Stomach (tissue), 9 donors: ENCODE data around the gene TOR4A. TPM values are rescaled to one million over a fixed set of nuclear protein-coding genes. Genes with fewer than 3 reads are reported as not detected.

Experiments
- DNase-seq, 2 donors: peaks; one replicate each; pipeline versions ENCODE4 v3.0.0 to v3.0.0-alpha.2; 2013 to 2019
- H3K27ac ChIP-seq, 5 donors: fragments of 200-600 bp in 4 of 5; sonication (generic) in 4 of 5; one replicate each; pipeline ENCODE4 v1.5.1; 2013 to 2019; ENCODE audit warnings: mild to moderate bottlenecking in 1 of 5, moderate library complexity in 1 of 5
- H3K27me3 ChIP-seq, 3 donors: fragments of 200-600 bp; sonication (generic); one replicate each; pipeline ENCODE4 v1.5.1; 2017 to 2019; ENCODE audit warnings: mixed run types in 1 of 3
- H3K36me3 ChIP-seq, 4 donors: fragments of 200-600 bp; sonication (generic); 1 replicate in 3 of 4; 2 replicates in 1 of 4; pipeline ENCODE4 v1.5.1; 2016 to 2019
- H3K4me1 ChIP-seq, 4 donors: fragments of 200-600 bp; sonication (generic); one replicate each; pipeline ENCODE4 v1.5.1; 2016 to 2019
- H3K4me3 ChIP-seq, 4 donors: fragments of 200-600 bp; sonication (generic) in 3 of 4; one replicate each; pipeline ENCODE4 v1.5.1; 2016 to 2019; ENCODE audit warnings: mild to moderate bottlenecking in 1 of 4
- H3K9me3 ChIP-seq, 4 donors: fragments of 200-600 bp; sonication (generic); one replicate each; pipeline ENCODE4 v1.5.1; 2016 to 2019
- CTCF ChIP-seq, 7 experiments: fragments of 450-650 bp in 4 of 7; fragments of 200-600 bp in 3 of 7; sonication (generic) in 3 of 7; IDR thresholded peaks; one replicate each; pipeline ENCODE4 v1.5.1; 2016 to 2019; ENCODE audit warnings: antibody characterized with exemption in 7 of 7, control low read depth in 2 of 7, mild to moderate bottlenecking in 1 of 7
- EP300 ChIP-seq: sonication (generic); formaldehyde crosslinking; IDR thresholded peaks from one replicate; pipeline ENCODE4 v1.6.1; 2017; ENCODE audit warnings: antibody characterized with exemption
- POLR2A ChIP-seq, 4 donors: fragments of 450-650 bp; IDR thresholded peaks; one replicate each; pipeline ENCODE4 v1.6.1; 2016; ENCODE audit warnings: antibody characterized with exemption in 4 of 4, control low read depth in 2 of 4, mild to moderate bottlenecking in 1 of 4, moderate library complexity in 1 of 4
- POLR2AphosphoS5 ChIP-seq, 3 donors: sonication (generic); formaldehyde crosslinking; IDR thresholded peaks; one replicate each; pipeline ENCODE4 v1.6.1; 2016; ENCODE audit warnings: antibody characterized with exemption in 3 of 3
- WGBS, 5 donors: extraction: QIAGEN DNeasy Blood & Tissue Kit in 3 of 5; methylation state at CpG; one replicate each; pipeline versions ENCODE4 v1.1.5 to v1.1.7; 2013 to 2018; 5-methylcytosine and 5-hydroxymethylcytosine counted together
- intact Hi-C: fragments of 100-400 bp; cut with DNase I; formaldehyde crosslinking; loops from one replicate; pipeline ENCODE4 v1.15.1; 2023; ENCODE audit warnings: low total_unique reads
- polyA plus RNA-seq, 3 donors: library from polyadenylated mRNA; stranded (reverse); fragments of 200-250 nt; gene quantifications; one replicate each; pipeline ENCODE4 v1.2.3, GENCODE V29; 2013
- total RNA-seq, 5 donors: library from RNA; depleted of rRNA; stranded (reverse); fragments of >200 nt; gene quantifications; one replicate each; pipeline versions ENCODE4 v1.1.0 to v1.2.3, GENCODE V29; 2014 to 2016
- donor health status: healthy with polysubstance abuse.
- donor health status: Bipolar disorder and iron deficiency.
- donor health status: healthy.

The TOR4A gene
- total and polyA plus RNA-seq, 8 donors, result 5.9 to 180 (median 10.2) TPM

GRCh38 chr9:137307255-137308056 is 29.9 kb downstream of the TOR4A start:
- WGBS, 5 donors, result 24 to 41% (median 30%) methylated on average over 20 to 30 of the region's 30 CpGs
- Histone ChIP-seq H3K4me1 (peaks cover 63 to 77% (median 69%) of the 10 kb centered on the region in 4 donors), H3K4me3 (no peak overlapping the region), H3K9me3 (no peaks in the 10 kb centered on the region), H3K27me3 (peaks cover 0 to 61% (median 28%) of the 10 kb centered on the region in 3 donors), H3K27ac (peak overlapping the region in 2 of 5 donors; percentile 4 to 8), H3K36me3 (no peaks in the 10 kb centered on the region)
- intact Hi-C loops, result loop anchor here (10.0 kb wide), 1 partner anchor 97 kb away; no protein-coding TSS in a partner anchor
- no peak for TF ChIP-seq POLR2A (IDR thresholded peaks at IDR 0.05)
- TF ChIP-seq POLR2AphosphoS5 (IDR thresholded peaks at IDR 0.05), result no peak
- no peak for TF ChIP-seq EP300
- no peak for TF ChIP-seq CTCF (IDR thresholded peaks at IDR 0.05)
- peak in 1 of 2 donors; percentile 60 for DNase-seq

- no peaks in the 10 kb centered on the region for H3K9me3 ChIP-seq
- WGBS, 5 donors, result 49 to 64% (median 62%) methylated on average over 17 to 20 of the region's 20 CpGs
- H3K27me3 ChIP-seq, result peaks cover 0 to 54% (median 28%) of the 10 kb centered on the region in 3 donors
- no peaks in the 10 kb centered on the region for H3K36me3 ChIP-seq
- H3K27ac ChIP-seq, result no peak overlapping the region
- TF ChIP-seq POLR2A (IDR thresholded peaks at IDR 0.05), result no peak
- no peak for TF ChIP-seq CTCF (IDR thresholded peaks at IDR 0.05)
- no peak for TF ChIP-seq POLR2AphosphoS5 (IDR thresholded peaks at IDR 0.05)
- TF ChIP-seq EP300, result no peak
- DNase-seq, result peak in 1 of 2 donors; percentile 44
- intact Hi-C loops, result loop anchor here (10.0 kb wide), 1 partner anchor 97 kb away; no protein-coding TSS in a partner anchor
- no peak overlapping the region for H3K4me3 ChIP-seq
- peaks cover 58 to 71% (median 66%) of the 10 kb centered on the region in 4 donors for H3K4me1 ChIP-seq
These were observed 30.6 kb downstream of the TOR4A start for GRCh38 chr9:137308057-137308619.

GRCh38 chr9:137309368-137310188 is 32.1 kb downstream of the TOR4A start:
- peaks cover 54 to 70% (median 60%) of the 10 kb centered on the region in 4 donors for H3K4me1 ChIP-seq
- no peaks in the 10 kb centered on the region for H3K36me3 ChIP-seq
- 74 to 85% (median 79%) methylated on average over 10 to 15 of the region's 15 CpGs for WGBS, 5 donors
- TF ChIP-seq EP300 (no peak), POLR2A (IDR thresholded peaks at IDR 0.05) (no peak), POLR2AphosphoS5 (IDR thresholded peaks at IDR 0.05) (no peak), CTCF (IDR thresholded peaks at IDR 0.05) (no peak)
- H3K27me3 ChIP-seq, result peaks cover 0 to 39% (median 28%) of the 10 kb centered on the region in 3 donors
- H3K27ac ChIP-seq, result peak overlapping the region in 1 of 5 donors; percentile 83
- peak in 1 of 2 donors; percentile 12 for DNase-seq
- intact Hi-C loops, result loop anchor here (10.0 kb wide), 1 partner anchor 95 kb away; no protein-coding TSS in a partner anchor
- H3K9me3 ChIP-seq, result no peaks in the 10 kb centered on the region
- H3K4me3 ChIP-seq, result no peak overlapping the region
